HL-60/S4 treated with retinoic acid at 250 ng/mL for 4 days and 3 days (cell line): ENCODE data around the gene GALE.
"Not testable (repeated sequence)": the region's sequence is repeated elsewhere in the genome, so short reads cannot be mapped to it uniquely, and the experiment has no call there.

Experiments used
- in situ Hi-C: fragments of 300-500 bp; cut with MboI; formaldehyde crosslinking; loops from 2 replicates; pipeline ENCODE4 v1.7.0; 2022; ENCODE audit warnings: low sequenced_read_pairs

GALE gene

DNA sequence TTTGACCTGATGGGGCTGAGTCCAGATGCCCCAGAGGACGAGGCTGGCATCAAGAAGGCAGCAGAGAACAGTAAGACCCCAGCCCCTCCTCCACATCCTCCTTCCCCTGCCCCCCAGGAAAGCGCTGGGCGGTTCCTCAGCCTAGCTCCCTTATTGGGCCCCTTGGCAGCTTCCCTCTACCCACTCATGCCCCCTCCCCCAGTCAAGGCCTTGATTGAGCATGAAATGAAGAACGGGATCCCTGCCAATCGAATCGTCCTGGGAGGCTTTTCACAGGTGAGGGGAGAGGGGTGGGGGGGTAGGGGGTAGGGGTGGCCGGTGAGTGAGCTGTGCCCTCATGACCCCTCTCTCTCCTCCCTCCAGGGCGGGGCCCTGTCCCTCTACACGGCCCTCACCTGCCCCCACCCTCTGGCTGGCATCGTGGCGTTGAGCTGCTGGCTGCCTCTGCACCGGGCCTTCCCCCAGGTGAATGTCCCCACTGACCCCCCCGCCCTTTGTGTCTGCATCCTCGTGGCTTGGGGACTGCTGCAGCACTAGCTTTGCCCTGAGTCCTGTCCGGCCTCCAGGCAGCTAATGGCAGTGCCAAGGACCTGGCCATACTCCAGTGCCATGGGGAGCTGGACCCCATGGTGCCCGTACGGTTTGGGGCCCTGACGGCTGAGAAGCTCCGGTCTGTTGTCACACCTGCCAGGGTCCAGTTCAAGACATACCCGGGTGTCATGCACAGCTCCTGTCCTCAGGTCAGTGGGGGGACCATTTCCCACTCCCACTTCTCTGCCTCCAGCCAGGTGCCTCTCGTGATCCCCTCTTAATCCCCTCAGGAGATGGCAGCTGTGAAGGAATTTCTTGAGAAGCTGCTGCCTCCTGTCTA lies 6.5 kb downstream of the GALE start:
- in situ Hi-C loops = no loop called here

DNA sequence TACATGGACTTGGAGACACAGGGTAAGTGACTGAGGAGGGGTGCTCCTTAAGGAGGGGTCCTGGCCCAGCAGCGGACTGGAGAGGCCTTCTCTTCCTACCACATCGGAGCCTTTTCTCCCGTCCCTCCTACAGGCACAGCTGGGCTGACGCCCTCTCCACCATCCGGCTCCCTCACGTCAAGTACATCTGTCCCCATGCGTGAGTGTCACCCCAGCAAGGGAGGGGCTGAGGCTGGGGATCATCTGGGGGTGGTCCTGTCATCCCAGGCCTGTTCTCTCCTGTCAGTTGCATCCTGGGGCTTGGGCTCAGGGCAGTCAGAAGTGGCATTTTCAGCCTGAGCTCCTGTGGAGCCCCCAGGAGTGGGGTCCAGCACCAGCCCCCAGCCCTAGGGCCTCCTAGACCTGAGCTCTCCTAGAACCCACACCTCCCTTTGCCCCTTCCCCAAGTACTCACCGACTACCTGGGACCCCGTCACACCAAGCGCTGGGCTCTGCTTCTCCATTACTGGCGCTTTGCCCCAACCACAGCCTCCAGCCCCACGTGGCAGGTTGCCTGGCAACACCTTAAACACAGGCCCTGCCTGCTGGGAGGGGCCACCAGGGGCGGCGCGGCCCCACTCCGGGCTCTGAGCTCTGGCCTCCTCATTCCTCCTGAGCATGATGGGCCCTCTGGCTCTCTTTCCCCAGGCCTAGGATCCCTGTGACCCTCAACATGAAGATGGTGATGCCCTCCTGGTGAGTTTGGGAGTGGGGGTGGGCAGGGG lies 7.4 kb downstream of the GALE start:
- in situ Hi-C loops = no loop called here

DNA sequence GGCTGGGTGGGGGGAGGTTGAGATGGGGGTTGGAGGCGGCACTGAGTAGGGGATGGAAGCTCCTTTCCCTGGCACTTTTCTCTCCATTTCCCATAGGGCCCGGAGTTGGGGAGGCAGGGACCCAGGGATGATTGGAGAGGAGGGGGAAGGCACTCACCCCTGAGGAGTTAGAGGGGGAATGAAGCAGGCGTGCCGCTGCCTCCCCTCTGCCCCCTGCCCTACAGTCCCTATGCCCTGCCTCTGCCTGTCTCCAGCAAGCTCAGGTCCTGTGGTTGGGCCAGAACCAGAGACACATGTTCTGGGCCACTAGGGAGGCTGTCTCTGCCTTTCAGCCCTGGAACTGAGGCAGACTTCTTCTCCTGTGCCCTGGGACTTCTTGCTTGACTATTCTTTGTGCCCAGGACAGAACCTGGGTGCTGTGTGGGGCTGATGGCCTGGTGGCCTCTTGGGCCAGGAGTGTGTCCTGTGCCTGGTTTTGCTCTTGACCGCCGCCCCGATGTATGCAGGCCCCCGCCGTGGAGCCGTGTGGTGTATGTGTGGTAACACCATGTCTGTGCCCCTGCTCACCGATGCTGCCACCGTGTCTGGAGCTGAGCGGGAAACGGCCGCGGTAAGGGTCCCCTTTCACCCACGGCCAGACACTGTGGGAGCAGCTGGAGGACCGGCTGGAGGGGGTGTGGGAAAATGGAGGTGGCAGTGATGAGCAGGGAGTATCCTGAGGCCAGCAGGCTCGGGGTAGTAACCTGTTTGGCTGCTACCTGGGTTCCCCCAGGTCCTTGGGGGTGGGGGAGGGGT lies 8.2 kb downstream of the GALE start:
- in situ Hi-C loops = no loop called here

DNA sequence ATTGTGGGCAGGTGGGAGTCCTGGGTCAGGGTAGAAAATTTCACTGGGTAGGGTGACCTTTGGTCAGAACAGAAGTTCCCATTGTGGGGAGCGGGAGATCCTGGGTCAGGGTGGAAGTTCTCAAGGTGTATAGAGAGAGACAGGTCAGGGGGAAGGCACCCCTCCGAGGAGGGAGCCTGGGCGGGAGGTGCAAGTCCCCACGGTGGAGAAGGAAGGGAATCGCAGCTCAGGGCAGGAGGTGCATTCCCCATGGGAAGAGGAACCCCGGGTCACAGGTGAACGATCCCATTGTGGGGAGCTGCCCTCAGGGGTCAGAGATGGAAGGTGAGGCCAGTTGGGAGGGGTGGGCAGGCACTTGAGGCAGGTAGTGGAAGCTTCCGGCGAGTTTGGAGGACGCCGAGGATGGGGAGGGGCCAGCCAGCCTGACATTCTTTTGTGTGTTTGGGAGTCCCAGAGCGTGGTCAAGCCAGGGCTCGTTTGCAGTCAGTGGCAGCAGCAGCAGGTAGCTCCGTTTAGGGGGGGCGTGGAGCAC lies 9.0 kb downstream of the GALE start:
- in situ Hi-C loops = no loop called here

DNA sequence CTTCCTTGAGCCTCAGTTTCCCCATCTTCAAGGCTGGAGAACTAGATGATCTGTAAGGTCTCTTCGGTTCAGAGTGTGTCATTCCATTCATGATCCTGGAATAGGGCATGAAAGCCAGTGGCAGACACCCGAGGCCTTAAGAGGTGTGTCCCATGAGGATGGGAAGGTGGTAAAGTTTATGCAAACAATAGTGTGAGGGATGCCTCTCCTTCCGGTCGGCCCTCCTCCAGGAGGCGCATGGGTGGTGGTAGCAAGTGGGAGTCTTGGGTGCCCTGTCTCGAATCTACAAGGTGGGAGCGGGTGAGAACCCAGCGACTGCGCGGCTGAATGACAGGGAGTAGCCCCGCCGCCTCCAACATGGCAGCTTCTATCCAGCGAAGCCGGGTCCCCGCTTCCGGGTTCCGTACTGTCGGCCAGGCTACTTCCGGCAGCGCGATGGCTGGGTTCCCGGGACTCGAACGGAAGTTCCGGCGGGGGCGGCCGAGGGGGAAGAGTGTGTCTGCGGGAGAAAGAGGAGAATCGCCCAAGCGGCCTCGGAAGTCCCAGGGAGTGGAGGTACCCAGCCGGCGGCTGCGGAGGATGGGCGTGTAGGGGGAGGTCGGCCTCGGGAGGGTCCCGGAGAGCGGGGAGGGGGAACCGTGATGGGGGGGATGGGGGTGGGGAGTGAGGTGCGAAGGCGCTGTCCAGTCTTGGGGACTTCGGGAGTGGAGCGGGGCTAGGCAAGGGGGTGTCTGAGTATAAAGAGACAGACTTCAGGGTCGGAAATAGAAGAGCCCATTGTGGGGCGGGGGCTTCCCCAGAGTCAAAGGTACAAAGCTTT lies 9.6 kb downstream of the GALE start, which contains the start of gene LYPLA2:
TSS of gene LYPLA2 (plus strand) at position 450 of the 820 bp plus-strand sequence. CDS start 1,538 bp downstream, outside the sequence.
- in situ Hi-C loops = no loop called here

DNA sequence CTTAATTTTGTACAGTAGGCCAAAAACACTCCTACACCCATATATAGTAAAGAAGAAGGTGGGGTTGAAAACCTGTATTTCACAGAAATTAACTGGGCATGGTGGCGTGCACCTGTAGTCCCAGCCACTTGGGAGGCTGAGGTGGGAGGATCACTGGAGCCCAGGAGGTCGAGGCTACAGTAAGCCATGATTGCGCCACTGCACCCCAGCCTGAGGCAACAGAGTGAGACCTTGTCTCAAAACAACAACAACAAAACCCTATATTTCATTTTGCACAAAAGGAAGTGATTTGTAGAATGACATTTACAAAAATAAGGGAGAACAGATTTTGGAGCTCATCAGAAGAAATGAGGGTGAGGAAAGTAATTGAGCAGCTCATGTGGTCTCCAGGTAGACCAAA lies 11.9 kb downstream of the GALE start:
- in situ Hi-C loops = no loop called here

DNA sequence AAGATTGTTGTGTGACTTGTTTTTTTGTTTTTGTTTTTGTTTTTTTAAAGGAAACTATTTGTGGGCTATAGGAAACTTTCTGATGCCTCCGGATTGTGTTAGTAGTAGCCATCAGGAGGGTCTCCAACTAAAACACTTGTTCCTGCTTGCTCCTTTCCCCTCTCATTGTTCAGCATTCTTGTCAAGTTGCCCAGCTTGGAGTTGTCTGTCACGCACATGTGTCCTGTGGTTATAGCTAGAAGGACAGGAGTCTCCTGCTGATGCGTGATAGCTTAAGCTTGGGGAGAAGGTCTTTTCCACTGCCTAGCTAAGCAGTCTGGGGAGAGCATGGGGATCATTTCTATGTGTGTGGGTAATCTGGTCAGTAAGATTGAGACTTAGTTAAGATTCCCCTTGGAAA lies 12.9 kb downstream of the GALE start:
- in situ Hi-C loops = no loop called here

DNA sequence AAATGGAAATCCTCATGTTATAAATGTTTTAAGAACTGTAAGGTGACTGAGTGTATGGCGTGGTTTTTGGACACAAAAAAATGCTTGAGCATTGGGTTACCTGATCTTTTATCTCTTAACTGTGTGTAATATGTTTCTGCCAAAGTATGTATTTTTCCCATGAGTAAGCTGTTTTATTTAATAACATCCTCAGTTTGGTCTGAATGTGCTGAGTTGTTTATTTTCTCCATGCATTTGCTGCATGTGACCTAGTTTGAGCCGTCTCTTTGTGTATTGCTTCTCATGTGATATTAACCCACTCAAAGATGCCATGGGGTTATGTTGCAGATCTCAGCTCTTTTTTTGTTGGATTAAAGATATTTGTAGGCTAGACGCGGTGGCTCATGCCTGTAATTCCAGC lies 15.7 kb downstream of the GALE start:
- in situ Hi-C loops = no loop called here

DNA sequence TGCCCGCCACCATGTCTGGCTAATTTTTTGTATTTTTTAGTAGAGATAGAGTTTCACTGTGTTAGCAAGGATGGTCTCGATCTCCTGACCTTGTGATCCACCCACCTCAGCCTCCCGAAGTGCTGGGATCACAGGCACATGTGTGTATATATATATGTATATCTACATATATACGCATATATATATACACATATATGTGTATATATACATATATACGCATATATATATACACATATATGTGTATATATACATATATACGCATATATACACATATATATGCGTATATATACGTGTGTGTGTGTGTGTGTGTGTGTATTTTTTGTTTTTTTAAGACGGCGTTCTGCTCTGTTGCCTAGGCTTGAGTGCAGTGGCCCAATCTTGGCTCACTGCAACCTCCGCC lies 17.4 kb downstream of the GALE start:
- in situ Hi-C loops = not testable (repeated sequence)

DNA sequence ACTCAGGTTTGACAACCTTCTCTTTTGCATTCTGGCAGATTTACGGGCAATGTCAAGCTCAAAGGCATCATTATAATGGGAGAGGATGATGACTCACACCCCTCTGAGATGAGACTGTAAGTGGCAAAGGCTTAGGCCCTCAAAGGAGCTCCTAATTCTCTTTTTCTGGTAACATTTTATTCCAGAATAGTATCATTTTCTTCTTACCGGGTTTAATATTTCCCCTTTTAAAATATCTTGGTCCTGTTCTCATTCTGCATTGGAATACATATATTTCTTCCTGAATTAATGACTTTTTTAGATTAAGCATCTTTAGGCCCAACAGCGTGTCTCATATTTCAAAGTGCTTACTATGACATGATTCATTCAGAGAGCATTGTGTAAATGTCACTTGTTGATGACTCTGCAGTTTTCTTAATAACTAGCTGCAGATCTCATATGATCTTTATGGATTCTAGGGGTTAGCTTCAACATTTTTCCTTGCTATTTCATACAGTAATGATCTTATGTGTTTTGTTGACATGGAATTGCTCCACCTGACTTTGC lies 20.7 kb downstream of the GALE start:
- in situ Hi-C loops = no loop called here

DNA sequence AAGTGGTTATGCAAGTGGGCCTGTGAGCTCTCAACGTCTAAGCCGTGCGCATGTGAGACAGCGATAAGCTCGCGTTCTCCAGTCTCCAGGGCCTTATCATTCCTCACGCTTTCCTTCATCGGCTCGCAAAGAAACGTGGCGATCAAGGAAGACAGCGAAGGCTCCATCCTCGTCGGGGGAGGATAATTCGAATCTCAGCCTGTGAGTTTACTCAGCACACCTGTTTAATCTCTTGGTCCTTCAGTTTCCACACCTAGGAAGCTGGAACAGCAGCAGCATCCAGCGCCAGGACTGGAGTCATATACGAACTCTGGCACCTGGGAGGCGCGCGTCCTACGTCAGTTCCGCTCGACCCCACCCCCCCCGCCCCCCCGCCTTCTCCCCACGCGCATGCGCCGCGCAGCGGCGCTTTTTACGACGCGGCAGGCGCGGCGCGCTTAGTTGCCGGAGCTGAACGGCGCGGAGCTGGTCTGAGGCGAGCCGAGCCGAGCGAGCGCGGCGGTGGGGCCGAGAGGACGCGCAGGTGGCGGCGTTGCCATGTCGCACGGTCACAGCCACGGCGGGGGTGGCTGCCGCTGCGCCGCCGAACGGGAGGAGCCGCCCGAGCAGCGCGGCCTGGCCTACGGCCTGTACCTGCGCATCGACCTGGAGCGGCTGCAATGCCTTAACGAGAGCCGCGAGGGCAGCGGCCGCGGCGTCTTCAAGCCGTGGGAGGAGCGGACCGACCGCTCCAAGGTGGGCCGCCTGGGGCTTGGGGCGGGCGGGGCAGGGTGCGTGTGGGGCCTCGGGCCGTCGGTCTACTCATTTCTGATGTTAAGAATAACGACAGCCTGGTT lies 22.4 kb downstream of the GALE start, which contains the start of gene PITHD1:
TSS of gene PITHD1 (plus strand) at position 440 of the 836 bp plus-strand sequence. CDS start at position 538, 98 bp downstream.
- in situ Hi-C loops = no loop called here

DNA sequence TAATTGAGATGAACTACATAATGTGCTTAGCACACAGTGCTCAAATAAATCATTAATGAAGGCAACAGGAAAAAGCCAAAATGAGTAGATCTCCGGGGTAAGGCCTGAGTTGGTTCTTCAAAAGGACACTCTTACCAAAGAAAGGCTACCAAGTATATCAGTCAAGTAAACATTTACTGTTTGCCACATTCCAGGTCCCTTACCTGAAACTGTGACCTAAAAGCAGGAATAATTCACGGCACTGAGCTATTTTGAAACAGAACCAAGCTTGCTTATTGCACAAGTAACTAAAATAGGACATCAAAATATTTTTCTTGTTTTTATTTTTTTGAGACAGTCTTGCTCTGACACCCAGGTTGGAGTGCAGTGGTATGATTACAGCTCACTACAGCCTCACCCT lies 24.3 kb downstream of the GALE start:
- in situ Hi-C loops = no loop called here

DNA sequence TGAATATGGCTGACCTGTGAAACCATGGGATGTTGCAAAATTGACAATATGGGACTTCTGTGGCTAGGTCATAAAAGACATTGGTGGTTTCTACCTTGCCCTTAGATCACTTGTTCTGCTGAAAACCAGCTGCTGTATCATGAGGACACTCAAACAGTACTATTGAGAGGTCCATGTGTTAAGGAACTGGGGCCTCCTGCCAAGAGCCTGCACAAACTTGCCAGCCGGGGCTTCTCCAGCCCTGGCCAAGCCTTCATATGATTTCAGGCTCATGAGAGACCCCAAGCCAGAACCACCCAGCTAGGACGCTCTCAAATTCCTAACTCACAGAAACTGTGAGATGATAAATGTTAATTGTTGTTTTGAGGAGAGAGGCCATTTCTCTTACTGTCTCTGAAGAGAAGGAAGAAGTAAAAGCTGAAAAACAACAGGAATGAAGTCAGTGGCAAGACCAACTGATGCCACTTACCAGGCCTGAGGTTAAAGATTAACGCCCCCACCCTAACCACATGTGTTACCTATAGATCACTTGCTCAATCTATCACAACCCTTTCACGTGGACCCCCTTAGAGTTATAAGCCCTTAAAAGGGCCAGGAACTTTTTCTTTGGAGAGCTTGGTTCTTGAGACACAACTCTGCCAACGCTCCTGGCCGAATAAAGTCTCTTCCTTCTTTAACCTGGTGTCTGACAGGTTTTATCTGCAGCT lies 26.2 kb downstream of the GALE start:
- in situ Hi-C loops = no loop called here

DNA sequence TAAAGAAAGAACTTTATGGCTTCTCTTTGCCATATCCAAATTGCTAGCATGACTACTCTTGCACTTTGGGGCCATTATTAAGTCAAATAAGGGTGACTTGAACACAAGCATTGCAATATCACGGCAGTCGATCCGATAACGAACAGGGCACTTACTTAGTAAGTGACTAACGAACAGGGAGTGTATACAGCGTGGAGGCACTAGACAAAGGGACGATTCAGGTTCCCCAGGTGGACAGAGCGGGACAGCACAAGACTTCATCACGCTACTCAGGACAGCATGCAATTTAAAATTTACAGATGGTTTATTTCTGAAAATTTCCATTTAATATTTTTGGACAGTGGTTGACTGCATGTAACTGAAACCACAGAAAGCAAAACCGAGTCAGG lies 27.7 kb downstream of the GALE start:
- in situ Hi-C loops = no loop called here

DNA sequence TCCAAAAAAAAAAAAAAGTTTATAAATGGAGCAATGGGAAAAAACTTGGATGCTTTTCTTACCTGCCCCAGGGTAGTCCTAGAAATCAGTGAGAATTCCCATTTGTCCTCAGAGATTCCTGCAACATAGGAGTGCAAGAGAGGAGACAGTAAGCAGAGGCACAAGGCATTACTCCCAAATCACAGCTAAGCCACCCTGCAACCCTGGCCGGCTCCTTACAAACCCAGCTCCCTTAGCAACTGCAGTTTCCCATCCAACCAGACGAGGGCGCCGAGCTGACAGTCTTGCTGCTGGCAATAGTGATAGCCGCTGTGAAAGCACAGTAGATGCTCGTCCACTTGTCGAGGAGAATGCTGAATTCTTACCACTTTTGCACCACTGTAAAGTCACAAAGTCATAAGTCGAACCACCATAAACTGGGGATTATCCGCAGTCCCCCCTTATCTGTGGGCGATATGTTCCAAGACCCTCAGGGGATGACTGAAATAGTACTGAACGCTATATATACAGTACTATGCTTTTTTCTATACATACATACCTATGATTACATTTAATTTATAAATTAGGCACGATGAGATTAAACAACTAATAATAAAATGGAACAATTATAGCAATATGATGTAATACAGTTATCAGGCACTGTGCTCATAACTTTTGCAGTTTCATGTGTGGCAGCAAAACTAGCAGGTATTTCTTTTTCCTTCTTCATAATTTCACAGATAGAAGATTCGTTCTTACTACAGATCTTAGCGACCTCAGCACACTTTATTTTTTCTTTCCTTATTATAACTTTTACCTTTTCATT lies 28.3 kb downstream of the GALE start:
- in situ Hi-C loops = no loop called here

DNA sequence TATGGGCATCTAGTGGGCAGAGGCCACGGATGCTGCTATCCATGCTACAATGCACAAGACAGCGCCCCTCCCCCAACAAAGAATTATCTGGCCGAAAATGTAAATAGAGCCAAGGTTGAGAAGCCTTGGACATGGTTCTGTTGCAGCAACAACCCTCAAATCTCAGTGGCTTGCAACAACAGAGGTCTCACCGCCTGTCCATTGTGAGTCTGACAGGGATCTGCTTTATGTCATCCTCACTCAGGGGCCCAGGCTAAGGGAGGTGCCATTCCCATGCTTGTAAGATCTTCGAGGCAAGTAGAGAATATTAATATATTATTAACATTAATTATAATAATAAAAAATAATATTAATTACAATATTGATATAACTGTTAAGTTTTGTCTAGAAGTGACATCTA lies 31.8 kb downstream of the GALE start:
- in situ Hi-C loops = no loop called here

DNA sequence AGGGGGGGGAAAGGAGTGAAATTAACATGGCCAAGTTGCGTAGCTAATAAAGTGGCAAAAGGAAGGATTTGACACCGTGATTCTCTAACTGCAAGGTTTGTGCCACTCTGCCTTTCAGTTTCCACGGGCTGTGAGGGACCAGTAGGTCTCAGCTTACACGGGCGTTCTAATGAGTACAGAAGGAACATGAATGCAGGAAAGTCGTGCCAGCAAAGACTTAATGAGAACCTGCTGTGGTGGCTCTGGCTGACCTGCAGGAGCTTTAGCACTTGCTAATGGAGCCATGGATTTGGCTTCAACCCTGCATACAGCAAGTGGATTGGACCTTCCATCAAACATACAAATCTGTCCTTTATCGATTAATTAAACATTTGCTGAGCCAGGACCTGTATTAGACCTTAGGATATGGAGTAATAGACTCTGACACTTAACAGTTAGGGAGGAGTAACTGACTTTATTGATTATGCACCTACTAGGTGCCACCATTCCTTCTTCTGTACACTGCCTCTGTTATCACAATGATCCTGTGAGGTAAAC lies 37.4 kb downstream of the GALE start:
- in situ Hi-C loops = no loop called here
